Keratinocyte (primary cell): ENCODE data around the gene MOGAT1.
A peak's percentile ranks its signal among the peaks of the same experiment; 100 is the strongest.

ENCODE experiments used
- EZH2 ChIP-seq: IDR thresholded peaks from one replicate; pipeline ENCODE4 v1.6.1; 2012; ENCODE audit warnings: inconsistent platforms, mild to moderate bottlenecking, low read length, moderate library complexity
- TF ChIP-seq, protein P1 (sequence below), 3 experiments: IDR thresholded peaks in 1 of 3; conservative IDR thresholded peaks in 1 of 3; optimal IDR thresholded peaks in 1 of 3; 2 replicates in 2 of 3; 3 replicates in 1 of 3; pipeline versions ENCODE3 to v1.5.1; 2011; ENCODE audit warnings: low read length in 3 of 3, mild to moderate bottlenecking in 3 of 3, moderate library complexity in 2 of 3, control low read depth in 1 of 3, inconsistent platforms in 1 of 3; ENCODE audit not compliant: insufficient read depth in 2 of 3; ENCODE audit errors: extremely low read depth in 1 of 3

DNA sequence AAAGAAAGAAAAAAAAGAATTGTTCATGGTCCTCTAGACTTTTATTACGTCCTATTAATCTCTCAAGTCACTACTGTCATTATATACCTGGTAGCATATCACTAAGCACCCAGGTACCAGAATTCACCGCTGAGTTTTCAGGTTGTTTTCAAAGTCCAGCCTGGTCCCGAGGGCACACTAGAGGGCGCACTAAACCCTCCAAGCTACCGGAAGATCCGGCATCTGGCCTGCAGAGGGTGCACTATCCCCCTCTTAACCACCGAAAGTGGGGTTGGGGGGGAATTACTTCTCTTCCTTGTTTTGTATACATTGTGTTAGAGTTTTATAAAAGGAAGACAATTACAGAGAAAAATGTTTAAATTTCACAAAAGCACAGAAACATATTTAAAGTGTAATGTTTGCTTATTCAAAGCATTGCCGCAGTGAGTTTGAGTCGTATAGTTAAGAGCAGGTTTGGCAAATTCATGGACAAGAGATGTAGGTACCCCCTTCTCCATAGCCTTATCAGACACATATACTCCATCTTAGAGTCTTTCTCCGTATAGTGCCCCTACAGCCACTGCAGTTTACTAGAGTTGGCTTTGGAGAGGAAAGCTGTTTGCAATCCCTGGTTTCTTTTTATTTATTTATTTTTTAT is 19.2 kb downstream of the MOGAT1 start:
- TF ChIP-seq, protein P1, sequence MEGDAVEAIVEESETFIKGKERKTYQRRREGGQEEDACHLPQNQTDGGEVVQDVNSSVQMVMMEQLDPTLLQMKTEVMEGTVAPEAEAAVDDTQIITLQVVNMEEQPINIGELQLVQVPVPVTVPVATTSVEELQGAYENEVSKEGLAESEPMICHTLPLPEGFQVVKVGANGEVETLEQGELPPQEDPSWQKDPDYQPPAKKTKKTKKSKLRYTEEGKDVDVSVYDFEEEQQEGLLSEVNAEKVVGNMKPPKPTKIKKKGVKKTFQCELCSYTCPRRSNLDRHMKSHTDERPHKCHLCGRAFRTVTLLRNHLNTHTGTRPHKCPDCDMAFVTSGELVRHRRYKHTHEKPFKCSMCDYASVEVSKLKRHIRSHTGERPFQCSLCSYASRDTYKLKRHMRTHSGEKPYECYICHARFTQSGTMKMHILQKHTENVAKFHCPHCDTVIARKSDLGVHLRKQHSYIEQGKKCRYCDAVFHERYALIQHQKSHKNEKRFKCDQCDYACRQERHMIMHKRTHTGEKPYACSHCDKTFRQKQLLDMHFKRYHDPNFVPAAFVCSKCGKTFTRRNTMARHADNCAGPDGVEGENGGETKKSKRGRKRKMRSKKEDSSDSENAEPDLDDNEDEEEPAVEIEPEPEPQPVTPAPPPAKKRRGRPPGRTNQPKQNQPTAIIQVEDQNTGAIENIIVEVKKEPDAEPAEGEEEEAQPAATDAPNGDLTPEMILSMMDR (optimal IDR thresholded peaks at IDR 0.05 in 1 of 3, IDR thresholded peaks at IDR 0.05 in 1 of 3, conservative IDR thresholded peaks at IDR 0.05 in 1 of 3; ENCODE audit: extremely low read depth in 1 of 3, insufficient read depth in 2 of 3, low read length in 3 of 3) = peak; percentile 99 to 100 (median 99)
- TF ChIP-seq EZH2 = no peak
